Activated T-cell treated with anti-CD3 and anti-CD28 coated beads for 48 hours (primary cell): Measurements from ENCODE around the gene RAD51B.

Source experiments
- DNase-seq: peaks from one replicate; pipeline ENCODE4 v3.0.0-alpha.2; 2020; ENCODE audit warnings: low read depth

The RAD51B gene

DNA sequence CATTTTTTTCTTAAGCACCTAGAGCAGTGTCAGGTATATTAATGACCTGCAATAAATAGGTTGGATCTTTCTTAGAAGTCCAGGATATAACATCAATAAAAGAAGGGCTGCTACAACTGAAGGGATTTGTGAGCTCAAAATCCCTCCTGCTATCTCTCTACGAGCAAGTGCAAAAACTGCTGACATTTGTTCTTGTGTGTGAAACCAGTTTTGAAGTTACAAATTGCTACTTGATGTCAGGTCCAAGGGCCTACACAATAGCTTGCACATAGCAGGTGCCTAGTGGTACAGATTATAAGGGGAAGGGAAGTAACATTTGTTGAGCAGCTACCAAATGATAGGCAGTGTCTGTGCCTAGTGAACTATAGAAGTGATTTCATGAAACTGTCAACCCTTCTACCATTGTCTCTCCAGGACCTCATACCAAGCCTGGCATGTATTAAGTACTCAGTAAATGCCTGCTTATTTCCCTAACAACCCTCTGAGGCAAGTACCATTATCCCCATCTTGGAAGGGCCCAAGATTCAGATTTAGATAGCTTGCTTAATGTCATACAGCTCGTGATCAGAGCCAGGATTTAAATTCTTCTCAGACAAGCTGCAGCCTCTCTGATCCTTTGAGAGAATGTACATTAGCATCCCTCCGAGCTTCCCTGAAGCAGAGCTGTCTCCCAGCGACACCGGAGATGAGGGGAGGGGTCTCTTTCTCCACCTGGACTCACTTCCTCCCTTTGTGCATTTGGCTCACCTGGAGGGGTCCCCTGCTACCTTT, 673.0 kb downstream of the RAD51B start:
- no peak for DNase-seq

DNA sequence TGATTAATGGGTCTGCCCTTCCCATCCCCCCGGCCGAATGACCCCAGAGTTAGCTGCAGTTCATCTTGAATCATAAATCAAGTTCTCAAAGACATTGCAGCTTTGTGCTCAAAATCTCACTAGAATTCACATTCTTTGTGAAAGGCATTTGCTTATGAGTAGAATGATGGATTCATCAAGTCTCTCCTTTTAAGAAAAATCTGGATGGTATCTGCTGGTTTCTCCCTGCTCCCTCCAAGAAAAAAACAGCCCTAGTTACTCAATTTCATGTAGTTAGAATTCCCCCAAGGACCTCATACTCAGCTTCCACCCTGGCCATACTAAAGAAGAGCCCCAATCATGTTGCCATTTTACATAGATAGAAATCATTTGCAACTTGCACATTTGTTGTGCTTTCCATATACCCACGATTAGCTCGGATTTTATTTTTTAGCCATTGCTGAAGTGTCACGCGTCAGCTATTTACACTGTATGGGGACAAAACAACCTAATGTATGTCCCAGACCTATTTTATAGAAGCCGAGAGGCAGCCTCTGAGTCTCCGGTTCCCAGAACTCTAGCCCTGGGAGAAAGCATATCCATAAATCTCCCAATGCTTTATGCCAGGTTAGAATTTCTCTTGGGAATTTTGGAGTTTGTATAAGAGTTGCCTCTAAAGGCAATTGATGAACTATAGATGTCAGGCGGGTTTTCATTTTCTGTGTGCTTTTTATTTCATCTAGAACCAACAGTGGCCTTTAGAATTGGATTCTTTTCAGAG, 673.8 kb downstream of the RAD51B start:
- DNase-seq: no peak

DNA sequence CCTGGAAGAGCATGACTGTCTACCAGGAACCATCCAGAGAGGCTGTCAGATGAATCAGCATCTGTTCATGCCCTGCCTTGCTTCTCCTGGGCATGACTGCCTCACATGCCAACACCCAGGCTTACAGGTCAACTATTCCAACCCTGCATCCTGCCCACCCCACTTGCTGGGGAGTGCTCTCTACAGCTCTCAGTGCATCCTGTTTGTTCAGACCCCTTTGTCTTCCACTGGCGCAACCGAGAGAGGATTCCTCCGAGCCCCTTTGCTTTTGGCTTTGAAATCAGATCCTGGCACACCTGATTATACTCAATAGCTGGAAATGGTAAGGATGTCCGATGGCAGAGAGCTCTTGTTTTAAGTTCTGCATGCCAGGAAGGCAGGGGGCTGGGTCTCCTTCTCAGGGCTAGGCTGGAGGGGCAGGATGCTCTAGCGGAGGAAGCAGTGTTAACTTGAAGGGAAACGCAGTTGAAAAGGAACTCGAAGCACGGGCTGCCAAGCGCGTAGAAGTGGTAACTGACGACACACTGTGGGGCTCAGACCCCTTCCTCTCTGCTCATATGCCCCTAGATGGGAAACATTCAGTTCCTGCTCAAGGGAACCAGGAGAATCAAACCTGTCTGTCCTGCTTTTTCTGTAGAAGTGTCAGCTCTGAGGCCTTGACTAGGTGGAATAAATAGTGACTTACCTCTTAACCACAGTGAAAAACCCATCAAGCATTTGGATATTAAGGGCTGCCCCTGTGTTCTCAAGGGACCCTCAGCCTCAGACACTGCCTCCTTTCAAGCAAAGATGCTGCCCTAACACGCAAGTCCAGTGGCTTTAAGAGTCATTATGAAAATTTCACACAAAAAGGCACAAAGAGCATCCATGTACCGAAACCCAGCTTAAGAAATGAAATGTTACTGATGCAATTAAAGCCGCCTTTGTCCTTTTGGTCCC, 675.8 kb downstream of the RAD51B start:
- DNase-seq: no peak

DNA sequence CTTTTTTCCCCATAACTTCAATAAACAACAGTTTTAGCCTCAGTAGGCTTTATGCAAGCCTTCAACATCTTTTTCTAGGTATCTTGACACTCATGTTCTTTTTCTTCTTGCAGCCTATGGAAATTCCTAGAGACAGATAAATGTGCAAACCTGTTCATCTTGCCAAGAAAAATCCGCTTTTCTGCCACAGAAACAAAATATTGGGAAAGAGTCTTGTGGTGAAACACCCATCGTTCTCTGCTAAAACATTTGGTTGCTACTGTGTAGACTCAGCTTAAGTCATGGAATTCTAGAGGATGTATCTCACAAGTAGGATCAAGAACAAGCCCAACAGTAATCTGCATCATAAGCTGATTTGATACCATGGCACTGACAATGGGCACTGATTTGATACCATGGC, 677.4 kb downstream of the RAD51B start:
- DNase-seq: no peak

DNA sequence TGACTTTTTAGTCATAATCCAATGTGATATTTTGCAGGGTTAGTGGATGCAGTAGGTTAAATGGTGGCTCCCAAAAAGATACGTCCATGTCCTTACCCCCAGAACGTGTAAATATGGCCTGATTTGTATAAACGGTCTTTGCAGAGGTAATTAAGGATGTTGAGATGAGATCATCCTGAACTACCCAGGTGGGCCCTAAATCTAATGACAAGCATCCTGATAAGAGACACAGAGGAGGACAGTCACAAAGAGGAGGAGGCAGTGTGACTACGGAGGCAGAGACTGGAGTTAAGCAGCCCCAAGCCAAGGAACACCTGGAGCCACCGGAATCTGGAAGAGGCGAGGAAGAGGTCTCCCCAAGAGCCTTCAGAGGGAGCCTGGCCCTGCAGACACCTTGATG, 679.9 kb downstream of the RAD51B start:
- no peak for DNase-seq

DNA sequence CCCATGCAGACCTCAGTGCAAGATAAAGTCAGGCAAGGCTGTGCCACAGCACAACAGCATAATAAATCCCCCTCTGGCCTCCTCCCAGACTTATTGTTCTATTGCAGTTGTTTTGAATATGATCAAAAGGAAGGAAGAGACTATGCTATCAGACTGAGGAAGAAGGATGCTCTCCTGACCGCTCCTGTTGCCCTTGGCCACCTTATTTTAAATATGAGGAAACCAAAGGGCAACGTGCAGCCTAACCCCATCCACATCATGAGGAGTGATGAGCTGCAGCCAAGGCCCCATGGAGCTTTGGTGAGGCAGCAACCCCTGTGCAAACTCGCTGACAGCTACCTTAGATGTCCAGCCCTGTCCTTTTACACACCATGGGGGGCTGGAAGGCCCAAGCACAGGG, 681.6 kb downstream of the RAD51B start:
- no peak for DNase-seq

DNA sequence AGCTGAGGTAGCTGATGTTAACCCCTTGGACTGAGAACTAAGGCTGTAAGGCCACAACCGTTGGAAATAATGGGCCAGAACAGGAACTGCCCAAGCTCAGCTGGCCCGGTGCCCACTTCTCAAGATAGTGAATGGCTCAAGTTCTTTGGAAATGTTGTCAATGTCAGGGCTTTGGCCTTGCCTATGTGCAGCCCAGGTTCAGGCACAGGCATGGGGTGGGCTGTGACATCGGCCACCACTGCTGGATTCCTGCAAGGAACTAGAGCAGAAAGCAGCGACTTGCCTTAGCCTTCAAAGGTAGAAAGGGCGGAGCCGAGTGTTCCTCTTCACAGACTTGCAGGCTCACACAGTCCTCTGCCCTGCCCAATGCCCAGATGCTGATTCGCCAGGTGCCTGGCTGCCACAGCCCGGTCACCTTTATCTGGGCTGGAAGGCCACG, 682.1 kb downstream of the RAD51B start:
- no peak for DNase-seq

DNA sequence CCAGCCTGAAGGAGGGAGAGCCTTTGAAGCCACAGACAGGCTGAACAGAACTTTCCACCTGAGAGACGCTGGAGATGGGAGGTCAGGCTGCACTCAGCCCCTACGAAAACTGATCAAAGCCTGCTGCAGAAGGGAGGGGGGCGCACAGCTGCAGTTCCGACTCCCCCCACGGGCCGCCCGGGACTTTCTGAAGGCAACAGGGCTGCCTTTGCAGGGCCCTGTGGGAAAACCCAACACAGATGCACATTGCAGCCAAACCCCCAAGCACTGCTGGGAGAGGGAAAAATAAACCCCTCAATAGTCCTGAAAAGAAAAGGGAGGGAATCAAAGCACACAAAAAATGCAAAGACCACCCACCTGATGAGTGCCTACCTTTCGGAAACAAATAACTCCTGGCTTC, 682.7 kb downstream of the RAD51B start:
- no peak for DNase-seq

DNA sequence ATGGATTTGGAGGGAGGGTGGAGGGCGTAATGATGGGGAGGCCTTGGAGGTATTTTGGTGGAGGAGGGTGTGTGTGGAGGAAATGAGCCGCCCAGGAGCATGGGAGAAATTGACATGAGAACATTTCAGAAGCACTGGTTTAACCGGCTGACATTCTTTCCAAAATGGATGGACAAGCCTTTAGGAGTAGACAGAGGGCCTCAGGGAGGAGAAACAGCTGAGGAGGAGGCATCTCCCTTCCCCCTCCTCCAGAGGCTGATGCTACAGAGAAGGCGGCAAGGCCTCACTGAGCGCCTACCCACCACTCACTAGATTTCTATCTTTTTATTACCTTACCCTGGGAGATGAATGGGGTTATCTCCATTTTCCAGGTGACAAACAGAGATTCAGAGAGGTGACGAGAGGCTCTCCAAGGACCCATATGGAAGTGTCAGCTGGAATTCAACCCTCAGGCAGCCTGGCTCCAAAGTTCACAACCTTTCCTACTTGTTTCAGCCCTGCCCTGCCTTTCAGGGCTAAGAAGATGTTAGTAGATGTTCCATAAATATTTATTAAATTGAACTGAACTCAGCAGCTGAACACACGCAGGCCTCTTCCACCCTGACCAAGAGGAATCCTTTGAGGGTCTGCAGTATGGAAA, 683.7 kb downstream of the RAD51B start:
- DNase-seq: no peak

DNA sequence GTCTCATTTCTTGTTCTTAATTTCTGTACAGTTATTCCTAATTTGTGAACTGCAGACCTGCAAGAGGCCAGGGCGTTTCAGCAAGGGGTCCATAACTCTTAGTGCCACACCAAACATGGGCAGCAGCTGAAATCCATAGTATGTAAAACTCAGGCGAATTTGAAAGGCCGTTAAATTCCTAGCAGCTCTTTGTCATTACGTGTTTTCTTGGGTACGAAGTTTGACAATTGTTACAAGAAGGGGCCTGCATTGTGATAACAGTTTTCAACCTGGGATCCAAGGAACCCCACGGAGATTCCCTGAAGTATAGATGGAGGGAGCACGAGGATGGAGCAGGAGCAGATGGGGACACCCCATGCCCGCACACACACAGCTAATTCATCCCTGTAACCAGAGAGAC, 685.3 kb downstream of the RAD51B start:
- no peak for DNase-seq

DNA sequence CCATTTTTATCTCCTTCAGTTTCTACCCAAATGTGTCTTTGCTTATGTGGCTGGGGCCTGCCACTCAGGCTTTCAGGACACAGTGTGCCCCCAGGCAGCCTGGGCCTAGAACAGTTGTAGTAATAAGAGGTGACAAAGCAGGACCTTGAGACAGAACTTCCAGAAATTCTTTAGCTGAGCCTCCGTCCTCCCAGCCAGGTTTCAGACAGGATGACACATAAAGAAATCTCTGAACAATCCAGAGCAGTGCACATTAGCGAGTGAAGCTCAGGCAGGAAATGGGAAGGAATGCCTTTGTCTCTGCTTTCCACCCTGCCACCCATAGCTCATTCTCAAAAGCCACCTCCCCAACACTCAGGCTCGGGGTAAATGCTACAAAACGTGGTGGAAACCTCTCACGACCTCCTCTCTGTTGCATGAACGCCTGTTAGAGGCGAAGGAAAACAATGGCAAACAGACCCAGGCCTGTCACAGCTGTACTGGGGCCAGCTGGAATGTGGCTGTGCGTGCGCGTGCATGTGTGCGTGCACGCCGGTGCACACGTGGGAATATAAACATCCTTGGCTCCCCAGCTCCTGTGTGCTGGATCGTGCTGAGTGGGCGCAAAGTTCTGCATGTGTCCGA, 686.6 kb downstream of the RAD51B start:
- no peak for DNase-seq

DNA sequence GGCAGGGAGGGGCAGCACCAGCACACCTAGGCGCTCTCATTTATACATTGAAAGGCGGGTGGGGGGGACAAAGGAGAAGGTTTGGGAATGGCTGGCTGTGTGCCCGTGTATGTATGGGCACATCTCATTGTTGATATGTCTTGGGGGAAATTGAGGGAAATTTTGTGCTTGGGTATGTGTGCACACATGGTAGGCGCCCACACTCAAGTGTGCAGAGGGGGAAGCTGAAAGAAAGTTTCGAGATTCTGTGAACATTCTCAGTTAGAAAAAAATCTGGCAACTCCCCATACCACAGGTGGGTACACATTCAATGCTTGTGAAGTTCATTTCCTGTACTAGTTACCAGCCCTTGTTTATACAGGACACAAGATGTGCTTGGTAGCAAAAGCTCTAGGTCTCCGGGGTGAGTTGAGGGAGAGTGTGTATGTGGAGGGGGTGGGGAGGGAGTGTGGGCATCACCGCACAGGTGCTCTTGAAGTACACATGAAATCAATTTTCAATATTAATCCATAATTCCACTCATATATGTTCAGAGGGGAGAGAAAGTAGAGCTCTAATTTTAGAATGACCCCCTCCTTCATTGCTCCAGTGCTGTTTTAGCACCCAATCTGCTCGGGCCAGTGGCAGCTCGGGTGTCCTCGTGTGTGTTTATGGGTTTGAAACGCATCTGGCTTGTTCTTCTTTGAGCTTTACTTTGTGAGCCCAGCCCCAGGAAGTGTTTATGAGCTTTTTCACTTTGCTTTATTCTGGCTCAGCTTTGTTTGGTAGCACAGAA, 687.3 kb downstream of the RAD51B start:
- no peak for DNase-seq

DNA sequence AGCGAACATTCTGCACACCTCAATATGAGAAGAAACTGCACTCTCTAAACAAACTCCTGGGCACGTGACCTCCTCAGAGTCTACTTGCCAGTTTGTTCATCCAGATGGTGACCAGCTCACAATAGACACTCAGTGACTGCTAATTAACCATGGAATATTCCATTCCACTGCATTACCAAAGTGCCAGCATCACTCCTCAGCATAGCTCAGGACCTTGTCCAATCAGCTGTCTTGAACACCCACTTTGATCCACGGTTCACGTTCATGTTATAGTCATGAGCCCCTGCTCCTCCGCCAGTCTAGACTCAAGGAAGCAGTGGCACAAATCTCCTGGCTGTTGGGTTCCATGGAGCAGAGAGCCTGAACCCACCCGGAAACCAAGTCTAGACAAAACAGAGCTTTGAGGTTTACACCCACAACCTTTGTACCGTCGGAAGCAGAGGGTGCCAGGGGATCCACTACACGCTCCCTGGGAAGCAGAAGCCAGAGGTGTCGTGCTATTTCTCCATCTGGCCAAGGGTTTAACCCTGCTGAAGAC, 688.0 kb downstream of the RAD51B start:
- no peak for DNase-seq

DNA sequence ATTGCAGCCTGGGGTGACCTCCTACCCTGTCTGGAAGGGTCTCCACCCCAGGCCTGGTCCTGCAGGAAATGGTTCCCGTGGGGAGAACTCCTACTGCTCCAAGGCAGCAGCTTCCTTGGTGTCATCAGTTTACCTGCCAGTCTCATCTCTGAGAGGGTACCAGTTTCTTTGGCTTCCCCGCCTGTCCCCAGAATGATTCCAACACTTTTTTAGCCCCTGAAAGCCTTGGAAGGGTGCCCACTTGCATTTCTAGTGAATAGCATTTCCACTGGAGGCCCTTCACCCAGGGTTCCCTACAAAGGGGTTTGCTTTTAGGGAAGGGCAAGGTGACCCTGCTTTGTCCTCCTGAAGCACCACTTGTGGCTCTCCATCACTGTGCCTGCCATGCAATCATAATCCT, 689.0 kb downstream of the RAD51B start:
- DNase-seq: no peak

DNA sequence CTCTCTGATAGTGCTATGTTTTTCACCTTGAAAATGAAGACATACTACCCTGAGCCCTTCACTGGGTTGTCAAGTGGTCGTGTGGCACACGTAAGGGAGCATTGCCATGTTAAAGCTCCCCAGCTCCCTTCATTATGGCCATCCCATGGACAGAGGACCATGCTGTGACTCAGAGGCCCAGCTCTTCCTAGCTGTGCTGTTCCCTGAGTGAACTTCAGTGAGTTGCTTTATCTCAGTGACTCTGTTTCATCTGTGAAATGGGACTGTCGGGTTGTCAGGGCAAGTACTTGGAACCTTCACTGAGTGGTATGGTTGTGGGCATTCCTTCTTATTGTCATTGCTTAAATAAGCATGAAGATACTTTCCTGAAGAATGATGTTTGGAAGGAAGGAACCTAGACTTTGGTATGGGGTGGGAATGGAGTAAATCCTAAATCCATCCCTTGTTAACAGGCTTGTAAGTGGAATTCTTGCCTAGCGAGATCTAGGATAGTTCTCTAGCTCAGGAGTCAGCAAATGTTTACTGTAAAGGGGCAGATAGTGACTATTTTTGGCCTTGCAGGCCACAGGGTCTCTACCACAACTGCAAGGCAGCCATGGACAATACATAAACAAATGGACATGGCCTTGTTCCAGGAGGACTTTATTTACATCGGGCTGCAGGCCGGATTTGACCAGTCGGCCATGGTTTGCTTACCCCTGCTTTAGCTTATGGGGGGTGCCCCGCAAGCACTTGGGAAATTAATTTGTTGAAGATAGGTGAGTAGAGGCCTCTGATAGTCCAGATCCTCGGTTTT, 689.8 kb downstream of the RAD51B start:
- DNase-seq: no peak

DNA sequence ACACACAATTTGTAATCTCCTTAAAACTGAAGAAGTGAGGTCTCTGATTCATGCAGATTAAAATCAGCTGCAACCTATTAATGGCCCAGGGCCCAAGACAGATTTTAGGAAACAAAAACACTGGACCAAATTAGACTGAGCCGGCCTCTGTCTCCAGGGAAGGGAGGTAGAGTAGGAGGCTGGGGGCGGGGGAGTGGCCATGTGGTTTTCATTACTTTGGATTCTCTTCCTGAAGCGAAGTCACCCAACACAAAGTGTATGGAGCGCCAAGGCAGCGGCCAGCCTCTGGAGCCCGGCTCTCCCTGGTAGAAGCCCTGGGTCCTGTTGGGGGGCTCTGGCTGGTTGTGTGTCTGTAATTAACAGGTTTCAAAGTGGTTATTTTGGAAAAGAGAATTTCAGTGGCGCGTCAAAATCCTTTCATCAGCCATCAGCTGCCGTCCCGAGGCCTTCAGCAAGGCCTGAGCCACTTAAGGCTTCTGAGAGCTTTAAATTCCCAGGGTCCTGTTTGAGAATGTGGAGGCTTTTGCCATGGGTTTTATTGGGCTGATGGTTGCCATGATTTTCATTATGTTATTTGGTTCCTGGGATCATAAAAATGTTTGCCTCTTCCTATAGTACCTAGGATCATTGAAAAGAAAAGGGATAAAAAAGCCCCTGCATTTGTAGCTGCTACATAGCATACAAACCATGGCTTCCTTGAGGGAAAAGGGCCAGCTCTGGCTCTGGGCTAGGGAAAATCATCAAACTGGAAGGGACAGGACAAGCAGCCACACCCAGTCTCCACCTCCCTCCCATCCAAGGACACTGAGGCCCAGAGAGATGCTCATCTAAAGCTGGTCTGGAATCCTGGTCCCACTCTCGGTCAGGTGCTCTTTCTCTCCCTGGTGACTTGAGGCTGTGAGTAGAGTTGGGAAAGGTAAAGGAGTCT, 690.9 kb downstream of the RAD51B start:
- DNase-seq: no peak

DNA sequence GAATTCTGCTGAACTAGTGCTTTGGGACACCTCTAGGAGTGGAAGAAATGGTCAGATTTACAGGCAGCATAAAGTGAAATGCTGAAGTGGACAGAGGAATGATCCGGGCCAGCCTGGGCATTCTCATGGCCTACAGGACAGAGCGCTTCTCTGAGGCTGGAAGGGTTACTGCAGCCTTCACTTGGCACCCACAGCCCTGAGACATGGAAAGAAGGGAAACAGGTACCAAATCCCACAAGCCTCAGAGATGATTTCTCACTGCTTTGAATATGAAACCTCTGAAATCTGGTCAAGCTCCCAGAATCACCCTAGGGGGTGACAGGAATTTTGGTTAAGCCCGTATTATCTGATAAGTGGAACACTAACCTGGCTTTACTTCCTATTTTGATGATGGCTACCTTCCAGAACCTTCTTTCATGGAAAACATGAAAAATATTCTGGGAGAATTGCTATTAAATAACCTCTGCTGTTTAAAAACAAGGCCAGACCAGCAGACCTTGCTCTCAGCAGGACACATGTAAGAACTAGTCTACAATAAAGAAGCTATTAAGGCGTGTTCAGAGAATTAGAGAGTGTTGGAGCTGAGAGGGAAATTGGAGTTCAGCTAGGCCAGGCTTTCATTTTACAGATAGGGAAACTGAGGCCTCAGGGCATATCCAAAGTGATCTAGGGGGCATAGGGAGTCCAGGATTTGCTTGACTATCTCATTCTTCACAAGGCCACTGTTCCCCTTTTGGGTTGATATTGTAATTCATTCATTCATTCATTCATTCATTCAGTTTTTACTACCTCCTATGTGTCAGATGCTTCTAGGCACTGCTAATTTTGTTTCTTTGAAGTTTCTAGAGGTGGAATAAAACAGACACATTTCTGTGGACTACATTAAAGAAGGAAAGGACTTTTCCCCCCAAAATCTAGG, 691.8 kb downstream of the RAD51B start:
- no peak for DNase-seq
